ENCODE data around the gene COCH. TPM values are rescaled to one million over a fixed set of nuclear protein-coding genes. Genes with fewer than 3 reads are reported as not detected.

The COCH gene
- total RNA-seq, 4 donors from 2014 or later = 0.60 to 3.1 (median 1.8) TPM

GRCh38 chr14:30838351-30838750 lies 36.0 kb upstream of the COCH start:
- peaks cover 0 to 20% (median 6%) of the 10 kb centered on the region in 4 donors for H3K4me1 ChIP-seq
- H3K9me3 ChIP-seq = peaks cover 0 to 4% of the 10 kb centered on the region in 2 donors
- no peak overlapping the region for H3K27ac ChIP-seq
- TF ChIP-seq EP300 (IDR thresholded peaks at IDR 0.05; ENCODE audit: low read depth) = no peak
- TF ChIP-seq POLR2AphosphoS5 (IDR thresholded peaks at IDR 0.05) = no peak
- no peak for TF ChIP-seq CTCF (IDR thresholded peaks at IDR 0.05)
- TF ChIP-seq POLR2A (IDR thresholded peaks at IDR 0.05) = no peak
- no peak overlapping the region for H3K4me3 ChIP-seq
- intact Hi-C loops (cut with DNase I; ENCODE audit: low total_unique reads) (no loop called here), in situ Hi-C loops (cut with MboI; ENCODE audit: low pct_ligation_motif_present in 1 of 4, low pct_unique_long_range_greater_than_20kb in 1 of 4, low sequenced_read_pairs in 3 of 4) (no loop called here)
- WGBS, 2 donors (ENCODE audit: low coverage in 1 of 2) = 62 to 100% methylated on average over 1 to 2 of the region's 2 CpGs
- H3K27me3 ChIP-seq = no peaks in the 10 kb centered on the region
- no peaks in the 10 kb centered on the region for H3K36me3 ChIP-seq
- no peak for DNase-seq

- H3K27ac ChIP-seq = peak overlapping the region in 1 of 4 donors; percentile 11
- in situ Hi-C loops (cut with MboI; ENCODE audit: low pct_ligation_motif_present in 1 of 4, low pct_unique_long_range_greater_than_20kb in 1 of 4, low sequenced_read_pairs in 3 of 4) = no loop called here
- no peaks in the 10 kb centered on the region for H3K27me3 ChIP-seq
- no peak overlapping the region for H3K4me3 ChIP-seq
- no peaks in the 10 kb centered on the region for H3K36me3 ChIP-seq
- H3K9me3 ChIP-seq = no peaks in the 10 kb centered on the region
- intact Hi-C loops (cut with DNase I; ENCODE audit: low total_unique reads) = no loop called here
- TF ChIP-seq EP300 (IDR thresholded peaks at IDR 0.05; ENCODE audit: low read depth) (no peak), POLR2AphosphoS5 (IDR thresholded peaks at IDR 0.05) (no peak), POLR2A (IDR thresholded peaks at IDR 0.05) (no peak), CTCF (IDR thresholded peaks at IDR 0.05) (no peak)
- DNase-seq = peak; percentile 59
- WGBS, 2 donors (ENCODE audit: low coverage in 1 of 2) = 57 to 64% methylated on average over 4 to 10 of the region's 10 CpGs
- peaks cover 0 to 20% (median 6%) of the 10 kb centered on the region in 4 donors for H3K4me1 ChIP-seq
Measured at GRCh38 chr14:30840086-30840779, 34.1 kb upstream of the COCH start.

GRCh38 chr14:30842431-30842830 lies 31.9 kb upstream of the COCH start:
- no peak overlapping the region for H3K27ac ChIP-seq
- no peak overlapping the region for H3K4me3 ChIP-seq
- TF ChIP-seq POLR2AphosphoS5 (IDR thresholded peaks at IDR 0.05) = no peak
- no peak for TF ChIP-seq POLR2A (IDR thresholded peaks at IDR 0.05)
- no peak for TF ChIP-seq EP300 (IDR thresholded peaks at IDR 0.05; ENCODE audit: low read depth)
- TF ChIP-seq CTCF (IDR thresholded peaks at IDR 0.05) = no peak
- DNase-seq = no peak
- H3K27me3 ChIP-seq = no peaks in the 10 kb centered on the region
- in situ Hi-C loops (cut with MboI; ENCODE audit: low pct_ligation_motif_present in 1 of 4, low pct_unique_long_range_greater_than_20kb in 1 of 4, low sequenced_read_pairs in 3 of 4) (no loop called here), intact Hi-C loops (cut with DNase I; ENCODE audit: low total_unique reads) (no loop called here)
- H3K4me1 ChIP-seq = peaks cover 0 to 20% (median 6%) of the 10 kb centered on the region in 4 donors
- no peaks in the 10 kb centered on the region for H3K9me3 ChIP-seq
- H3K36me3 ChIP-seq = no peaks in the 10 kb centered on the region

GRCh38 chr14:30848449-30849240 lies 25.7 kb upstream of the COCH start:
- WGBS, 2 donors (ENCODE audit: low coverage in 1 of 2) = 85 to 89% methylated on average over 4 of the region's 4 CpGs
- TF ChIP-seq EP300 (IDR thresholded peaks at IDR 0.05; ENCODE audit: low read depth) = no peak
- no peak for TF ChIP-seq POLR2AphosphoS5 (IDR thresholded peaks at IDR 0.05)
- no peak for TF ChIP-seq CTCF (IDR thresholded peaks at IDR 0.05)
- no peak for TF ChIP-seq POLR2A (IDR thresholded peaks at IDR 0.05)
- intact Hi-C loops (cut with DNase I; ENCODE audit: low total_unique reads) = no loop called here
- no peak for DNase-seq
- Histone ChIP-seq H3K4me1 (no peaks in the 10 kb centered on the region), H3K27me3 (no peaks in the 10 kb centered on the region), H3K27ac (no peak overlapping the region), H3K9me3 (no peaks in the 10 kb centered on the region), H3K36me3 (no peaks in the 10 kb centered on the region), H3K4me3 (no peak overlapping the region)
- in situ Hi-C loops (cut with MboI; ENCODE audit: low pct_ligation_motif_present in 1 of 4, low pct_unique_long_range_greater_than_20kb in 1 of 4, low sequenced_read_pairs in 3 of 4) = no loop called here

Data from transverse colon (tissue), 4 donors.